HG03135 (cell line): Measurements from ENCODE around the gene PRRX1.

Experiments
- ATAC-seq: cut with Tn5 transposase; IDR thresholded peaks from one replicate; pipeline ENCODE4 v1.9.1; 2021; ENCODE audit warnings: mild to moderate bottlenecking, moderate library complexity; ENCODE audit not compliant: unreplicated experiment

The PRRX1 gene

GRCh38 chr1:170686291-170686690 lies 22.4 kb downstream of the PRRX1 start:
- no peak for ATAC-seq

GRCh38 chr1:170687621-170688020 lies 23.7 kb downstream of the PRRX1 start:
- ATAC-seq = no peak

GRCh38 chr1:170691258-170691657 lies 27.3 kb downstream of the PRRX1 start:
- ATAC-seq = no peak

DNA sequence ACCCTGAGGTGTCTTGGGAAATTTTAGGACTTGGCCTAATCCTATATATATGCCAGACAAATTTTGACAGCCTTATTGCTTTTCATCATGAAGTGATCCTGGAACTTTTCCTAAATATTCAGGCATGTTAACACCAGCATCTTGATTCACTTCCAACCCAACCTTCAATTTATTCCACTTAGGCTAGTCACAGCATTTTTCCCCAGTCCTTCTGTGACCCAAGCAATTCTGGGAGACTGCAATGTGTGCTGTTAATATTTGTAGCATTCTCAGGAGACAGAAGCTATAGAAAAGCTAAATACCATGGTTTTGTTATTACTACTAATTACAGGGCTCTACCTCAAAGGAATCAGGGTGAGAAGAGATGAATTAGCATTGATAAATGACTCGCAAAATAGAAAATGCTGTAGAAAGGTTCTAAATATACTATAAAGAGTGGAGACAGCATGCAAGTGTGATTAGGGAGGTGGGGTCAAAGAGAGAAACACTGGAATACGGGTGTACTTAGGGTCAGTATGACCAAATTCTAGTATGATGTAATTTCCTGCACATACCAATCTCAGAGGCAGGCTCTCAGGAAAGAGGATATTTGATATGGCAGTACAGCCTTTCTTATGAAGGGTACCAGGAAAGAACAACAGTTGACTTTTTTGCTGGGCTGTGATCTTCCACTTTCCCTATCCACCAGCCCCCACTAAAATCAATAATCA lies 29.1 kb downstream of the PRRX1 start:
- no peak for ATAC-seq

DNA sequence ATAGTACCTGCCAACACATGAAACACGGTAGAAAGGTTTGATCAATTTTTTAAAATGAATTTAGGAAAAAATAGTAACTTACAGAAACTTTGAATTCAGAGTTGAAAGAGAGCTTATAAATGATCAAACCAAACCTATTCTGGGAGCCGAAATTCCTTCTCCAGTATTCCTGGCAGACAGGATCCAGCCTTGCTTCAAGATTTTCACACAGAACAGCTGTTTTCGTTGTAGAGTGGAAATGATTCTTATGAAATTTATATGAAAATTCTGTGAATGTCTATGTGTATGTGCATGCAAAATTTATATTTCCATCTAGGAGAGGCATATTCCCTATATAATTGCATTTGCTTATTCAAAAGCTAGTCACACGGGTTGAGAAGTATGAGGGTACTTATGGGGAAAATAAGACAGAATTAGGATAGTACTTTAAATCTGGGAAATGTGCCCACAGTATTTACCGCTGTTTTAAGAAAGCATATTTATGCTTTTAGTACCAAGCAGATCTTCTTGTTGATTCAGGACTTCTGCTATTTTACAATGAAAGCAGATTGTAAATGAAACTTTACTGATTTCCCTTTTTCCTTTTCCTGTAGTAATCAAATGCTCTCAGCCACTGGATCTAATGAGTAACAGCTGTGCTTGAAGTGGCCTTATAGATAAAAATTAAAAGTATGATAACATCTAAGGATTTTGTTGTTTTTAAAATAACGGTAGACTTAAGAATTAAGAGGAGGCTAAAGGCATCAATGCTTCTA lies 30.4 kb downstream of the PRRX1 start:
- no peak for ATAC-seq

DNA sequence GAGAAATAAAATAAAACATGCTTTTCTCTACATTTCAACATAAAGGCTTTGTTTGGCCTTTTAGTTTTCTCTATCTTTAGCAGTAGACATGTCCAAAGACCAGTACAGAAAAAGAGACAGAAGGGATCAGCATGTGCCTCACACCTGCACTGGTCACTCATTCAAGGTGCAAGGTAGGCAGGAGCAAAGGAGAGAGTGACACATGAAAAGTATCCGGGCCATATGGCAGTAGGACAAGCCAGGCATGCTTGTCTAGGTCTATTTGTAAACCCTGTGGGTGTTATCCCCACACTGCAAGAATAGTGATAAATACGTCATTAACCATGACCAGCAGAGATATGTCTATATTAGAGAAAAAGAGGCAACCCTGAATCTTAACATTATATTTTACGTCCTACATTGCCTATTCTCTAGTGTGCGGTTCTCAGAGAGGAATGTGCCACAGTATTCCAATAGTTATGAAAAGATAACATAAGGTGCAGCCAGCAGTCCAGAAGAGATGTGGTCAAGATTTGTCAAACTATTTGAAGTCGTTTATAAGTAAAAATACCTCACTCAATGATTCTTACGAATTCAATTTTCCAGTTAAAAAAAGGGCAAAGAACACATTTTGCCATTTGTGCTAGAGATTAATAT lies 32.1 kb downstream of the PRRX1 start:
- ATAC-seq = no peak

DNA sequence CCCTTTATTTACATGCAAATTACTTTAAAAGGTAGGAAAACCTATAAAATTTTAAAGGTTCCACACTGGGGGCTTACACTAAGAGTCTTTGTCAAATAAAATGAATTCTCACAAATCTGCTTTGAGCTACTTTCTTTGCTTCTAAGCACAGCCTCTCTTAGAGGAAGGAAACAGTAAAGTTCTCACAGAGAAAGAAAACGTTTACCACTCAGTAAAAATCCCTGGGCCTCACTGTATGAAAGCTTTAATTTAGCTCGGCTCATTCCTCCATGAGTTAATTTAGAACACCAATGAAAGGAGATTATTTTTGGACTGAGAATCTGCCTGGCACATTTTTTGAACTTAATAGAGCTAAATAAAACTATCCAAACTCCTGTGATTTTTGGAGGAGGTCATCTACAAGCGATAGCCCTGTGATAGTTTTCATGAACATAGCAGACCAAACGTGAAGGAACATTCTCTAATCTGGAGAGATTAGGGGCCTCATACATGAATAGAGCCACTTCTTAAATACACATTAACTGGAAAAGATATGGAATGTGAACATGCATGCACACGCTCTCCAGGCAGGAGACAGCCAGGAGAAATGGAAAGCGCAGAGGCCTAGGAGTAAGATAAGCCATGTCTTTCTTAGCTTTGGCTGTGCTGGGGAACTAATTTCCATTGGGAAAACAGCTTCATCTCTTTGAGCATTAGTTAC lies 32.8 kb downstream of the PRRX1 start:
- ATAC-seq = no peak

DNA sequence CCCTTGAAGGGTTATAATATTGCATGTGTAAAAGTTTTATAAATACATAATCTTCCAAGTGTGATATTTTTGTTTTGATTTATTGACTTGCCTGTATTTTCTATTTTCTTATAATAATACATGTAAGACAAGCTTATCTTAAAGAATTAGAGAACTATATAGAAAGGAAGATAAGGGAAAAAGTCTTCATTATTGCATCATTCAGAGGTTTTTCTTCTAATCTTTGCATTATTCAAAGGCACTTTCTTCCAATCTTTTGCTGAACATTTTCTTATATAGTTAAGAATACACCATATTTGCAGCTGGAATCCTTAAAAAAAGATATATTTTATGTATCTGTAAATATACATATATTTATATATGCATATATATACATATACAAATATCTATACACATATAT lies 33.4 kb downstream of the PRRX1 start:
- ATAC-seq = no peak

DNA sequence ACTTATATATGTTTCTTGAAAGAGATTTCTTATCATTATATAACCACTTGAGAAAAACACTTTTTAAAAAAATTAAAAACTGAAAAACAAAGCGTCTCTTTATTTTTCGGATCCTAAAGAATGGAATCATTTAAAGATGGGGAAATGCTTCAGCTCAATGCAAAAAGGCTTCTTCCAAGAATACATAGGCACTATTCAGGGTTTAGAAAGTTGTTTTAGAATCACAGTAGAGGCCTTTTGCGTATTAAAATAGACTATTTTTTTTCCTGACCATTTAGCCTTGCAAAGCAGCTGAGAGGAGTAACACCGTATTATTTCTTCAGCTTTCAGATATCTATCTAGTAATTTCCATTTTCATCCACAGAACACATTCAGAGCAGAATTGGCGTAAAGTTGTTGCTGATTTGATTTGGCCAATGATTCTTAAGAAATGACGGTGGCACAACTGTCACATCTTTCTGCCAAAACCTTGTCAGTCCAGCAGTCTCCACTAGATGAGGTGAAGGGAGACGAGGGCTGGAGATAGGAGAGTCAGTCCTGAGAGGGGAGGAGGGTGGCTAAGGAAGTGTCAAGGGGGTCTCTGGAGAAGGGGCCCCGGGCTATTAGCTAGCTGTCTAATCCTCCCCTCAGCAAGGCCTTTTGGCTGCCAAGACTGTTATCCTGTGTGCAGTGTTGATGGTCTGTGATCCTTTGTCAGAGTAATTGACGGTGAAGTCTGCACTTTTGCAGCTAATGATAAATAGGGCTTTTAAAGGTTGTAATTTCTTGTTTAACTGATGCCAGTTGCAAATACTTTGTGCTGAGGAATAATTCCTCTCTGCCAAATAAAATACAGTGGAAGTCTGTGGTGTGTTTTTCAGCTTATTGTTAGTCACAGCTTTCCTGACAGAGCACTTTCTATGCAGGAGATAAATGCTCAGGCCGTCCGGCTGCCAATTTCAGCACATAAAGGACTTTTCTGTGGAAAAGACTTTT lies 34.7 kb downstream of the PRRX1 start:
- ATAC-seq = no peak

DNA sequence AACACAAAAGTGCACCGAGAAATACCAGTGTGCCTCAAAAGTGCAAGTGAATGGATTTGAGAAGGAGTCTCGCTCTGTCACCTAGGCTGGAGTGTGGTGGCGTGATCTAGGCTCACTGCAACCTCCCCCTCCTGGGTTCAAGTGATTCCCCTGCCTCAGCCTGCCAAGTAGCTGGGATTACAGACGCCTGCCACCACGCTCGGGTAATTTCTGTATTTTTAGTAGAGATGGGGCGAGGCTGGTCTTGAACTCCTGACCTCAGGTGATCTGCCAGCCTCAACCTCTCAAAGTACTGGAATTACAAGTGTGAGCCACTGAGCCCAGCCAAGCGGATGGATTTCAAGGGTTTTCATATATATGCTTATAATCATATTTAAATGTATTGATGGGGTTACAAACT lies 35.8 kb downstream of the PRRX1 start:
- ATAC-seq = no peak

DNA sequence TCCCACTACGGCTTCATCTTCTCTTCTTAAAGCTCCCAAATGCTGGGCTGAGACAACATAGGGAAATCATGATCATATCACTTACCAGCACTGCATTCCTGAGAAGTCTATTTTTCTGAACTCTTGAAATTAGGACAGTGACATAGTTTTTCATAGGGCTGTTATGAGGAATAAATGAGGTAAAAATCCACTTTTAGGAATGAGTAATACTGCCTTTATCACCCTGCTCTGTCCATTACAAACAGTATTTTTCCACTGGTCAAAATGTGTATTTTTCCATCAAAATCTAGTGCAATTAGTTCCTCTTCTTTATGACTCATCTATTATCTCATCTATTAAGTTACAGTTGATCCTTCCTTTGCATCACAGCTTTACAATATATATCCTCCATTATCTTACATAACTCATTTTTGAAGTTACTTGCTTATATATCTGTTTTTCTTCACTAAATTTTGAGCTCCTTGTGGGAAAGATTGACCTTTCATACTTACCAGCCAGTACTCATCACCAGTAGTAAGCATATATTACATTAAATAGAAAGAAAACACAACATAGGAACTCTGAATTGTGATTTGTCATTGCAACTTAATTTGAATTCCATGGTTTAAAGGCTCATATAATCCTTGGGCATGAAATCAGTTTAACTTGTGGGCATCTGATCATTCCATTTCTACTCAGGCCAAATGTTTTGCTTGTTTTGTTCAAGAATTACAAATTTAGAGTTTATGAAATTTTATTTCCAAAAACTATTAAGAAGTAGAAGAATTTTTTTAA lies 37.1 kb downstream of the PRRX1 start:
- ATAC-seq = no peak

GRCh38 chr1:170701962-170702361 lies 38.0 kb downstream of the PRRX1 start:
- ATAC-seq = no peak

DNA sequence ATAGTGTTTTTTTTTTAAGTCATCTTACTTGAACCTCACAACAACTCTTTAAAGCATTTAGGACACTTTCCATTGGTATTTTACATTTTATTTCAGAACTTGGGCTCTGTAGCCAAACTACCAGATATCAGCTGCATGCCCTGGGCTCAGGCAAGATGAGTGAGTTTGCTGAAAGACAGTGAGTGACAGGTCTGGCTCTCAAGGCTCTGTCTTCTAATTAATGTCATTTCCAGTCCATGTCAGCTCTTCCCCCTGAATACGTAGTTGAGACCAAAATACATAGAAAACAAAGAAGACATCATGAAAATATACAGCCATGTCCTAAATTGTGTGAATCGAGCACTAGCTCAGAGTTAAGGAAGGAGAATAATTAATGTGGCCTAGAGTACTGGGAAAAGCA lies 39.7 kb downstream of the PRRX1 start:
- ATAC-seq = no peak

GRCh38 chr1:170704256-170704655 lies 40.3 kb downstream of the PRRX1 start:
- ATAC-seq = no peak

DNA sequence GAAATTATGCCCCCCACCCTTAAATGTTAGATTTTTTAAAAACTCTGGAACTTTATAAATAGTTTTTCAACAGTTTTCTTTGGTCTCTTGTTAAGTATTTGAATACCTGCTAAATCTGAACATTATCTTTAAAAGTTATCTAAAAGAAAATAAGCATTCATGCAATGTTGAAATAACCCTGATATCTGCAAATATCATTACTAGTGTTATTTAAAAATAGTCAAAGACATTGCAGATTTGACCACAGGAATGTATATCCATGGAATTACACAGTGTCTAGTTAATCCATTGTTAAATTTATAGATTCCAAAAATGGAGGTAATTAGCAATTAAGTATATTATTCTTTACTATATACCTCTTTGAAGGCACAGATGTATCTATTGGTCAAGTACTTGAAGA lies 42.0 kb downstream of the PRRX1 start:
- ATAC-seq = no peak

DNA sequence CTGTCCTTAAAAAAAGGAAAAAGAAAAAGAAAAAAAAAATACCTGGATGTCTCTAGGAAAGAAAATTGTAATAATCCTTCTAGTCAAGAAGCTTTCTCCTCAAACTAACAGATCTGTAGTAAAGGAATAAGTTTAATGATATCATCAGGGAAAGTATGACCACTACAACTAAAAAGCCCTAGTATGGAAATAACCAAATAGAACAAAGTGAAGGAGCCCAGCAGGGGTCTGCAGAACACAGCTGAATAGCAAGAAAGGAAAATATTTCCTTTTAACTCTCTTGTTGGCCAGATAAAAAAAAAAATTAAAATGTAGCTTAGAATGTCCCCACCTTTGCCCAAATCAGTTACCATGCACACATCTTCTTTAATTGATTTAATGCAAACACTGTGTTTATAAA lies 43.2 kb downstream of the PRRX1 start:
- ATAC-seq = no peak

DNA sequence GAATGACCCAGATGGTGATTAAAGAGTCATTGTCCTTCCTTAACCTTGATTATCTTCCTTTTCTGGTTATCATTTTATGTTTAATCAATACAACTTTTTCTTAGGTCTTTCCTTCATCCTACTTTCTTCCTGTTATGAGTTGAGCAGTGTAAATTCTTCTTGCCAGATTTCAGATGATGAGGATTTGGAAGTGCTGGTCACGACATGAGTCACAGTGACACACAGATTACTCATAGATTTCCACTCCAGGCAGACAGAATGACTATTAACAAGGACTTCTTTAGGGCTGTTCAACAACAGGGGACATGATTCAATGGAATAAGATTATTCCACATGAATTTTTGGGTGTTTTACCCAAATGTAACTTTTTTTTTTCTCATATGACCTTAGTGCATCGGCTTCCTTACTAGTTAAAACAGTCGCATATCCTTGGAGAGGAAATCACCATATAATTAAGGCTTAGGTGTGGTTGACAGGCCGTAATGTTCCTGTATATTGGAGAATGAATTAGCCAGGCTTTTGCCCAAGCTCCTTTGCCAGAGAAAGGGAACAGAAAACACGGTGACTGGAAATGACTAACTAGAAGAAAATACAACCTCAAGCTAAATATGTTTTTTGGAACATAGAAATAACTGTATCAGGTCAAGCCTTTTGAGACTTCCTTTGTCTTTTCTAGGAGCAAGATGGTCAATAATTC lies 44.2 kb downstream of the PRRX1 start:
- ATAC-seq = no peak

GRCh38 chr1:170711682-170712081 lies 47.8 kb downstream of the PRRX1 start:
- no peak for ATAC-seq

DNA sequence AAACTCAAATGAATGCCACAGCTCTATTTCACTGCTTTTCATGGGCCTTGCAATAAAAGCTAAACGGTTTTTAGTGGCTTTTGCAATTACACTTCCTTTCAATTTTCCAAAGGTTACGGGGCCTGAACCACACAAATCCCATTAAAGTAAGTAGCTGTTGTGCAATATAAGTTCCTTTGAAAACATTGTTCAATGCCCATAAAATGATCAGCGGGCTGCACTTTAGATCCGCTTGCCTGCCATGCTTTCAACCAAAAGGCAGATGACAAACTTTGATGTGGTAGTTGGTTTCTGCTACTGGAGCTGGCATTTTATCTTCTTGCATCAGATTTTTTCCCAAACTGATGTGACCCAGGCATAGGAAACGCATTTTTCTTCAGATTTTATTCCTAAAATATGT lies 50.2 kb downstream of the PRRX1 start:
- ATAC-seq = no peak
